Stomach smooth muscle (tissue), 2 donors: Measurements from ENCODE around the gene KRTAP10-11.
"Not testable (repeated sequence)": the region's sequence is repeated elsewhere in the genome, so short reads cannot be mapped to it uniquely, and the experiment has no call there.

Source experiments
- H3K27ac ChIP-seq: one replicate; pipeline ENCODE4 v1.7.0; 2013; ENCODE audit warnings: mild to moderate bottlenecking, low read length, inconsistent platforms
- H3K27me3 ChIP-seq, 2 donors: one replicate each; pipeline ENCODE4 v1.7.0; 2013; ENCODE audit warnings: low read length in 2 of 2; ENCODE audit not compliant: insufficient read depth in 2 of 2, control insufficient read depth in 1 of 2
- H3K36me3 ChIP-seq, 2 donors: one replicate each; pipeline ENCODE4 v1.7.0; 2013; ENCODE audit warnings: low read length in 2 of 2; ENCODE audit not compliant: control insufficient read depth in 2 of 2, insufficient read depth in 2 of 2
- H3K4me1 ChIP-seq: one replicate; pipeline ENCODE4 v1.7.0; 2013; ENCODE audit warnings: low read length; ENCODE audit not compliant: control insufficient read depth, insufficient read depth
- H3K4me3 ChIP-seq, 2 donors: one replicate each; pipeline ENCODE4 v1.7.0; 2013; ENCODE audit warnings: low read length in 2 of 2
- H3K9ac ChIP-seq, 2 donors: one replicate each; pipeline ENCODE4 v1.7.0; 2013; ENCODE audit warnings: low read length in 2 of 2, mild to moderate bottlenecking in 1 of 2
- H3K9me3 ChIP-seq, 2 donors: one replicate each; pipeline ENCODE4 v1.7.0; 2013; ENCODE audit warnings: low read length in 2 of 2; ENCODE audit not compliant: control insufficient read depth in 2 of 2
- donor health status: healthy.
- donor health status: Pancreatic carcinoma.

KRTAP10-11 gene

DNA sequence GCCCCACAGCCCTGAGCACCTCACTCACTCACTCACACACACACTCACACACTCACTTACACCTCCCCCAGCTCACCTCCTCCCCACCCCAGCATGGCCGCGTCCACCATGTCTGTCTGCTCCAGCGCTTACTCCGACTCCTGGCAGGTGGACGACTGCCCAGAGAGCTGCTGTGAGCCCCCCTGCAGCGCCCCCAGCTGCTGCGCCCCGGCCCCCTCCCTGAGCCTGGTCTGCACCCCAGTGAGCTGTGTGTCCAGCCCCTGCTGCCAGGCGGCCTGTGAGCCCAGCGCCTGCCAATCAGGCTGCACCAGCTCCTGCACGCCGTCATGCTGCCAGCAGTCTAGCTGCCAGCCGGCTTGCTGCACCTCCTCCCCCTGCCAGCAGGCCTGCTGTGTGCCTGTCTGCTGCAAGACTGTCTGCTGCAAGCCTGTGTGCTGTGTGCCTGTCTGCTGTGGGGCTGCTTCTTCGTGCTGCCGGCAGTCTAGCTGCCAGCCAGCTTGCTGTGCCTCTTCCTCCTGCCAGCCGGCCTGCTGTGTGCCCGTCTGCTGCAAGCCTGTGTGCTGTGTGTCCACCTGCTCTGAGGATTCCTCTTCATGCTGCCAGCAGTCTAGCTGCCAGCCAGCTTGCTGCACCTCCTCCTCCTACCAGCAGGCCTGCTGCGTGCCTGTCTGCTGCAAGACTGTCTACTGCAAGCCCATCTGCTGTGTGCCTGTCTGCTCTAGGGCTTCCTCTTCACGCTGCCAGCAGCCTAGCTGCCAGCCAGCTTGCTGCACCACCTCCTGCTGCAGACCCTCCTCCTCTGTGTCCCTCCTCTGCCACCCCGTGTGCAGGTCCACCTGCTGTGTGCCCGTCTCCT, at the start of gene KRTAP10-11:
TSS of gene KRTAP10-11 (plus strand) at position 49 of the 856 bp plus-strand sequence. CDS start at position 94, 45 bp downstream.
- not testable (repeated sequence) for H3K9ac ChIP-seq, H3K9me3 ChIP-seq, H3K36me3 ChIP-seq, H3K4me3 ChIP-seq, H3K4me1 ChIP-seq, H3K27me3 ChIP-seq, H3K27ac ChIP-seq

DNA sequence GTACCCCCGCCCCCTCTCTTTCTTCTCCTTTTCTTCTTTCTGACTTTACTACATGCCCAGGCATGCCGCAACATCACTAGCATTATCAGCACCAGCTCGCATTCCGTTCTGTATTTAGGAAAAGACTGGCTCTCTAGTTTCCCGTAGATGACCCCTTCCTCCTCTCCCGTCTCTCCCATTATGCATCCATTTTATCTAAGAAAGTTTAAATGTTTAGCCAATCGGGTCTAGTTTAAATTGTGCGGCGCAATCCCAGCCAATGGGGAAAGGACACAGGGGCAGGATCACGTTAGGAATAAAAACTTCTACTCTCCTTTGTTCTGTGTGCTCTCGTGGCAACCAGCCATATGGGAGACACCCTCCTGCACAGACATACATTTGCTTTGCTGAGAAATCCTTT, 48.2 kb upstream of the KRTAP10-11 start:
- no peak overlapping the region for H3K27ac ChIP-seq
- no peak overlapping the region for H3K4me3 ChIP-seq
- H3K36me3 ChIP-seq: no peaks in the 10 kb centered on the region
- H3K9me3 ChIP-seq: peaks cover 0 to 2% of the 10 kb centered on the region in 2 donors
- H3K4me1 ChIP-seq: no peaks in the 10 kb centered on the region
- H3K27me3 ChIP-seq: peaks cover 5 to 12% of the 10 kb centered on the region in 2 donors
- H3K9ac ChIP-seq: no peak overlapping the region

DNA sequence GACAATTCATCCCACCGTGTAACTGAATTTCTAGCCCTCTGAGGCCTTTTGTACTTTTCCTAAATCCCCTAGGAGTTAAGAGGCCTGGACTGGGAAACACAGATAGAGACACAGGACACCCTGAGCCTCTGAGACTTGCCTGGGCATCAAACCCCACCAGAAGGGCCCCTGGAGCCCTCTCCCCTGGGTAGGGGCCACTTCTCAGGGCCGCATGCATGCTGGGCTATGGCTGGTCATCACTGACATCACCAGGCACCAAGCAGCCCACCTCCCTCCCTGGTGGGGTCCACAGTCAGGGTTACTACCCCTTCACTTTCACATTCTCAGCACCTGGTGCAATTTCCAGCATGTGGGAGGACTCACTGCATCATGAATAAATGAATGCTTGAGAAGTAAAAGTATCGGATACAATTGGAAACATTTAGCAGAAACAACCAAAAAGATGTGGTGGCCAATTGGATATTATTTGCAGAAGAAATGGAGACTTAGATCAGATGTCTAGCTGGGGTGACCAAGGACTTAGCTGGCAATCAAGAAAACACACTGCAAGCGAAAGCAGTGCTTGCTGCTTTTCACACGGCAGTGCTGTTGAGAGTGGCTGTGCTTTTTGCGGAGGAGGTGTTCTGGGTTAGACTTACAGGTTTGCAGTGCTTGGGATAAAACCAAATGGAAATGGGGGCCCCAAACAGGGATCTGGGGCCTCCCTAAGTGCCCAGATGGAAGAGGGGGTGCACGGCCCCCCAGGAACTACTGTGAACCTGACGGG, 46.8 kb upstream of the KRTAP10-11 start:
- H3K36me3 ChIP-seq: no peaks in the 10 kb centered on the region
- no peak overlapping the region for H3K27ac ChIP-seq
- H3K4me1 ChIP-seq: no peaks in the 10 kb centered on the region
- H3K9ac ChIP-seq: no peak overlapping the region
- peaks cover 0 to 2% of the 10 kb centered on the region in 2 donors for H3K9me3 ChIP-seq
- no peak overlapping the region for H3K4me3 ChIP-seq
- H3K27me3 ChIP-seq: peaks cover 5 to 21% of the 10 kb centered on the region in 2 donors

DNA sequence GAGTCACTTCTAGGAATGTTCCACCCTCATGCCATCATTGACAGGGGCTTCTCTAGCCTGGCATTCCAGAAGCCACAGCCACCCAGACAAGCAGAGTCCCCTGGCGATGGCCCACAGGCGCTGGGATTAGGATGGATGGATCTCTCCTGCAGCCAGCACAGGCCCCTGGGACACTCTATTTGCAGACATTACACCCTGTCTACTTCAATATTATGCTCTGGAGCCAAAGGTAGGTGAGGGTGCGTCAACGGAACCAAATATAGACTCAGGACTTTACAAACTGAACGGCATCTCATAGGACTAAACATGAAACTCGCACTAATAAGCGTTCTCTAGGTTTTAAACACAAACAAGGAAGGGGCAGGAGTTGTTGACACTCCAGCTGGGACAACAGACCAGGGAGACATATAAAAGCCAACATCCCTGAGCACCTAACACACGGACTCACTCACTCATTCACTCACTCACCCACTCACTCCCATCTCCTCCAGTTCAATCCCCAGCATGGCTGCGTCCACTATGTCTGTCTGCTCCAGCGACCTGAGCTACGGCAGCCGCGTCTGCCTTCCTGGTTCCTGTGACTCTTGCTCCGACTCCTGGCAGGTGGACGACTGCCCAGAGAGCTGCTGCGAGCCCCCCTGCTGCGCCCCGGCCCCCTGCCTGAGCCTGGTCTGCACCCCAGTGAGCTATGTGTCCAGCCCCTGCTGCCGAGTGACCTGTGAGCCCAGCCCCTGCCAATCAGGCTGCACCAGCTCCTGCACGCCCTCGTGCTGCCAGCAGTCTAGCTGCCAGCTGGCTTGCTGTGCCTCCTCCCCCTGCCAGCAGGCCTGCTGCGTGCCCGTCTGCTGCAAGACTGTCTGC, 45.9 kb upstream of the KRTAP10-11 start, which contains the start of gene KRTAP10-7:
TSS of gene KRTAP10-7 (plus strand) at position 480 of the 861 bp plus-strand sequence. CDS start at position 505, 25 bp downstream.
- H3K36me3 ChIP-seq, H3K9ac ChIP-seq, H3K4me1 ChIP-seq, H3K9me3 ChIP-seq, H3K27ac ChIP-seq, H3K4me3 ChIP-seq: not testable (repeated sequence)
- peaks cover 5 to 21% of the 10 kb centered on the region in 2 donors for H3K27me3 ChIP-seq

DNA sequence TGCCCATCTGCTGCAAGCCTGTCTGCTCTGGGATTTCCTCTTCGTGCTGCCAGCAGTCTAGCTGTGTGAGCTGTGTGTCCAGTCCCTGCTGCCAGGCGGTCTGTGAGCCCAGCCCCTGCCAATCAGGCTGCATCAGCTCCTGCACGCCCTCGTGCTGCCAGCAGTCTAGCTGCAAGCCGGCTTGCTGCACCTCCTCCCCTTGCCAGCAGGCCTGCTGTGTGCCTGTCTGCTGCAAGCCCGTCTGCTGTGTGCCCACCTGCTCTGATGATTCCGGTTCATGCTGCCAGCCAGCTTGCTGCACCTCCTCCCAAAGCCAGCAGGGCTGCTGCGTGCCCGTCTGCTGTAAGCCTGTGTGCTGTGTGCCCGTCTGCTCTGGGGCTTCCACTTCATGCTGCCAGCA, 45.1 kb upstream of the KRTAP10-11 start:
- H3K9me3 ChIP-seq, H3K27ac ChIP-seq: not testable (repeated sequence)
- H3K27me3 ChIP-seq: peaks cover 9 to 21% of the 10 kb centered on the region in 2 donors

GRCh38 chr21:44601596-44602462, 44.4 kb upstream of the KRTAP10-11 start:
- no peak overlapping the region for H3K9ac ChIP-seq
- H3K27me3 ChIP-seq: peaks cover 5 to 21% of the 10 kb centered on the region in 2 donors
- H3K27ac ChIP-seq: no peak overlapping the region
- no peaks in the 10 kb centered on the region for H3K4me1 ChIP-seq
- H3K36me3 ChIP-seq: no peaks in the 10 kb centered on the region
- peaks cover 0 to 2% of the 10 kb centered on the region in 2 donors for H3K9me3 ChIP-seq
- H3K4me3 ChIP-seq: no peak overlapping the region

More for the DNA sequence above, 45.1 kb upstream of the KRTAP10-11 start:
- H3K36me3 ChIP-seq, H3K9ac ChIP-seq, H3K4me3 ChIP-seq, H3K4me1 ChIP-seq: not testable (repeated sequence)

- H3K27ac ChIP-seq: no peak overlapping the region
- H3K9ac ChIP-seq: no peak overlapping the region
- peaks cover 0 to 2% of the 10 kb centered on the region in 2 donors for H3K9me3 ChIP-seq
- H3K4me3 ChIP-seq: no peak overlapping the region
- no peaks in the 10 kb centered on the region for H3K36me3 ChIP-seq
- H3K4me1 ChIP-seq: no peaks in the 10 kb centered on the region
- peaks cover 5 to 21% of the 10 kb centered on the region in 2 donors for H3K27me3 ChIP-seq
Observed at GRCh38 chr21:44602463-44602850, 43.8 kb upstream of the KRTAP10-11 start.

DNA sequence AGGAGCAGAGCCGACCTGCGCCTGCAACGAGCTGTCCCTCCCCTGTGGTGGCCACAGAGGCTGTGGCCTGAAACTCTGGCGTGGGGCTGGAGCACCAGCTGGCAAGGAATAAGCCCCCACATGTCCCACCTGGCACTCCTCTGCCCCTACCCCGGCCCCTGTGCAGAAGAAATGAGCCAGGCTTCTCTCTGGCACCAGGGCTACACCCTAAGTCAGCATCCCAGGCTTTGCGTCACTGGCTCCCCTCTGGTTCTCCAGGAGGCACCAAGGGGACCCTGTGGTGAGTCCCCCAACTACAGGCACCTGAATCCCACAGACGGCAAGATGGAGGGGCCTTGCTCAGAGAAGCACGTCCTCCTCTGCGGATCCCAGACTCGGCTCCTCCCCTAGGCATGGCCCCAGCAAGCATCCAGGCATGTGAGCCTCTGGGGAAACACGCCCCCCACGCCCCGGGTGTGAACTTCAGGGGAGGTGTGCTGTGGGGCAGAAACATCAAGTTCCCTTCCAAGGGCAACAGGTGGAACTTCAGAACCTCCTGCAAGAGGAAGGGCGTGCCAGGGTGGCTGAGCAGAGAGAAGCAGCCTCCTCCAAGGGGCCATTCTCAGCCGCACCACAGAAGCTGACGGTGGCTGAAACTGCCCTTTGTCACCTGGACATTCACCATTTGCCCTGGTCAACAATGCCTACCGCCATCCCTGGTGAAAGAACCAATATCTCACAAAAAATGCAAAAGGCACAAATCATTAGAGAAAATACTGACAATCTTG, 42.9 kb upstream of the KRTAP10-11 start:
- no peaks in the 10 kb centered on the region for H3K36me3 ChIP-seq
- H3K9ac ChIP-seq: no peak overlapping the region
- H3K27ac ChIP-seq: no peak overlapping the region
- no peaks in the 10 kb centered on the region for H3K4me1 ChIP-seq
- H3K9me3 ChIP-seq: no peaks in the 10 kb centered on the region
- no peak overlapping the region for H3K4me3 ChIP-seq
- peaks cover 5 to 21% of the 10 kb centered on the region in 2 donors for H3K27me3 ChIP-seq

DNA sequence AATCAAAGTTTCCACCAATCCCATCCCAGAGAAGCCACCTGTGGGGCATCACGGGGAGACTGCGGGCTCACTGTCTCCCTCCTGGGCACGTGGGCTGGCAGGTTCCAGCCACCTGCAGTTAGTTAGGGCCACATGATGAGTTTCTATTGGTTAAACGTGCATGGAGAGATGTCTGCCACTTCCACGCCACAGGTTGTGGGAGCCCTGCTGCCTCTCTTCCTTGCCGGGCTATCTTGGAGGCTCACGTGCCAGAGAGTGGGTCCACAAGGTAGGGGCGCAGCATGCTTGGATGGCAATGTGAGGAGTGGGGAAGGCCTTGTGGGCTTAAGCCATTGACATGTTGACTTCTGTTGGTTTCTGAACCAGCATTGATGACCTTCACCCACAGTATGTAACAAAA, 42.3 kb upstream of the KRTAP10-11 start:
- Histone ChIP-seq H3K27ac (no peak overlapping the region), H3K27me3 (peaks cover 5 to 21% of the 10 kb centered on the region in 2 donors), H3K36me3 (no peaks in the 10 kb centered on the region), H3K4me3 (no peak overlapping the region), H3K9me3 (no peaks in the 10 kb centered on the region), H3K9ac (no peak overlapping the region), H3K4me1 (no peaks in the 10 kb centered on the region)
